Measurements from ENCODE around the gene GARIN5A. TPM values are rescaled to one million over a fixed set of nuclear protein-coding genes. Genes with fewer than 3 reads are reported as not detected.

GARIN5A gene
- polyA plus RNA-seq, 1 donor (not counting 4 experiments of a cell fraction or from before 2014, with no cell fraction given), result 0.37 TPM

- Histone ChIP-seq H3K4me1 (ENCODE audit: control insufficient read depth, extremely low read depth, insufficient read depth, low read length) (no peaks in the 10 kb centered on the region), H3K4me3 (ENCODE audit: control insufficient read depth in 2 of 3, extremely low read depth in 1 of 3, insufficient read depth in 2 of 3, low read depth in 1 of 3, low read length in 3 of 3) (no peak overlapping the region), H3K9me1 (ENCODE audit: control insufficient read depth, extremely low read depth, insufficient read depth, low read length) (no peaks in the 10 kb centered on the region), H3K27ac (ENCODE audit: control insufficient read depth, insufficient read depth, low read length) (no peak overlapping the region), H3K4me2 (ENCODE audit: control insufficient read depth, extremely low read depth, insufficient read depth, low read depth, low read length) (no peak overlapping the region), H3K79me2 (ENCODE audit: control insufficient read depth, insufficient read depth, low read length) (no peaks in the 10 kb centered on the region), H3K9me3 (ENCODE audit: control insufficient read depth, low read depth, low read length) (no peaks in the 10 kb centered on the region), H2AFZ (ENCODE audit: control insufficient read depth, low read length) (no peak overlapping the region), H3K36me3 (ENCODE audit: control insufficient read depth in 2 of 2, extremely low read depth in 1 of 2, insufficient read depth in 2 of 2, low read length in 2 of 2) (peaks cover 0 to 1% of the 10 kb centered on the region in 2 experiments), H3K9ac (ENCODE audit: control insufficient read depth, extremely low read depth, insufficient read depth, low read length) (no peak overlapping the region), H4K20me1 (ENCODE audit: control insufficient read depth, extremely low read depth, insufficient read depth, low read length) (no peaks in the 10 kb centered on the region), H3K27me3 (ENCODE audit: control insufficient read depth, extremely low read depth, insufficient read depth, low read length) (peaks cover 51% of the 10 kb centered on the region)
- no peak for FAIRE-seq
- dilution Hi-C loops (cut with MboI; ENCODE audit: extremely low pct_ligation_motif_present, low sequenced_read_pairs), result no loop called here
- DNase-seq (ENCODE audit: low read depth, low spot score), result no peak
- TF ChIP-seq CTCF (optimal IDR thresholded peaks at IDR 0.05 in 1 of 3, IDR thresholded peaks at IDR 0.05 in 1 of 3, conservative IDR thresholded peaks at IDR 0.05 in 1 of 3; ENCODE audit: extremely low read depth in 1 of 3, insufficient read depth in 2 of 3, low read length in 3 of 3) (no peak), EZH2 (IDR thresholded peaks at IDR 0.05; ENCODE audit: low read length) (peak; percentile 34)
Observed at GRCh38 chr19:50488389-50489194, 11.9 kb upstream of the GARIN5A start.

DNA sequence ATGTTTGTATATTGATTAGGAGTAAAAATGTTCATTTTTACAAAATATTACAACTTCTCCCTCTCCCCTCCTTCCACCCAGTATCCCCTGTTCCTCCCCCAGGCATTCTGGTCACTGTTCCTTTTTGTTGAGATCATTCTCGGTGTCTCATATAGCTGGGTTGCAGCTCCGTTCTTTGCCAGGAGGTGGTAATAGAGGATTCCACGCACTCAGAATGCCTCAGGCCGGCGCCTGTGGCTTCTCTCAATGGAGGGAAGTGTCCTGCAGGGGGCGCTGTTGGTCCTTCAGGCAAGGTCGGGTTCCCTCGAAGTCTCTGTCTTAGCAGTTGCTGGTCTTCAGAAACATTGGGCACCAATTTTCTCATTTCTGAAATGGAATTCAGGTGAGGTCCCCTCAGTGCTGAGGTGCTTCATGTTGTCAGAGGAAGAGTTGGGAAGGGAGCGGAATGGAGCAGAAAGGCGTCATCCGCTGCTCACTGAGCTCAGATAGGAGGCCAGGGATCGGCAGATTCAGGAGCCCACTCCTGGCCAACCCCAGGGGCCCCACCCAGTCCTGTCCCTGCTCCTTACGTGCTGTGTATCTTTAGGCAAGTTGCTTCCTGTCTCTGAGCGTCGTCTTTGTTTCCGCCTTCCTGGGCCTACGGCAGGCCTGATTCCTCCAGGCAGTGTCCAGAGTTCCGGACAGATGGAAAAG, 10.3 kb upstream of the GARIN5A start:
- DNase-seq (ENCODE audit: low read depth, low spot score), result peak; percentile 32
- H3K4me1 ChIP-seq (ENCODE audit: control insufficient read depth, extremely low read depth, insufficient read depth, low read length), result no peaks in the 10 kb centered on the region
- H3K27me3 ChIP-seq (ENCODE audit: control insufficient read depth, extremely low read depth, insufficient read depth, low read length), result peaks cover 37% of the 10 kb centered on the region
- H3K27ac ChIP-seq (ENCODE audit: control insufficient read depth, insufficient read depth, low read length), result no peak overlapping the region
- no peak overlapping the region for H3K4me2 ChIP-seq (ENCODE audit: control insufficient read depth, extremely low read depth, insufficient read depth, low read depth, low read length)
- H3K4me3 ChIP-seq (ENCODE audit: control insufficient read depth in 2 of 3, extremely low read depth in 1 of 3, insufficient read depth in 2 of 3, low read depth in 1 of 3, low read length in 3 of 3), result no peak overlapping the region
- no peak overlapping the region for H2AFZ ChIP-seq (ENCODE audit: control insufficient read depth, low read length)
- no peak overlapping the region for H3K9ac ChIP-seq (ENCODE audit: control insufficient read depth, extremely low read depth, insufficient read depth, low read length)
- H4K20me1 ChIP-seq (ENCODE audit: control insufficient read depth, extremely low read depth, insufficient read depth, low read length), result no peaks in the 10 kb centered on the region
- no peaks in the 10 kb centered on the region for H3K79me2 ChIP-seq (ENCODE audit: control insufficient read depth, insufficient read depth, low read length)
- H3K9me1 ChIP-seq (ENCODE audit: control insufficient read depth, extremely low read depth, insufficient read depth, low read length), result no peaks in the 10 kb centered on the region
- TF ChIP-seq CTCF (optimal IDR thresholded peaks at IDR 0.05 in 1 of 3, IDR thresholded peaks at IDR 0.05 in 1 of 3, conservative IDR thresholded peaks at IDR 0.05 in 1 of 3; ENCODE audit: extremely low read depth in 1 of 3, insufficient read depth in 2 of 3, low read length in 3 of 3) (peak; percentile 41 to 79 (median 69)), EZH2 (IDR thresholded peaks at IDR 0.05; ENCODE audit: low read length) (no peak)
- FAIRE-seq, result no peak
- dilution Hi-C loops (cut with MboI; ENCODE audit: extremely low pct_ligation_motif_present, low sequenced_read_pairs), result no loop called here
- no peaks in the 10 kb centered on the region for H3K9me3 ChIP-seq (ENCODE audit: control insufficient read depth, low read depth, low read length)
- peaks cover 0 to 9% of the 10 kb centered on the region in 2 experiments for H3K36me3 ChIP-seq (ENCODE audit: control insufficient read depth in 2 of 2, extremely low read depth in 1 of 2, insufficient read depth in 2 of 2, low read length in 2 of 2)
